WTC11 (cell line): ENCODE data around the gene NFATC1. TPM values are rescaled to one million over a fixed set of nuclear protein-coding genes. Genes with fewer than 3 reads are reported as not detected.

Experiments used
- ATAC-seq: fragments of 200-7000 bp; cut with Tn5 transposase; 2 replicates; pipeline ENCODE4 v1.10.0; 2021; ENCODE audit warnings: mild to moderate bottlenecking, moderate library complexity
- CTCF ChIA-PET: fragments of 300-600 bp; sonication (Branson Sonifier 250); formaldehyde crosslinking; loops from one replicate; lab custom pipeline; 2021; ENCODE audit warnings: antibody characterized with exemption; lab: Charles Lee
- POLR2A ChIA-PET: fragments of 350-600 bp; sonication (Branson Sonifier 250); formaldehyde crosslinking; loops from one replicate; lab custom pipeline; 2021; ENCODE audit warnings: antibody characterized with exemption; lab: Charles Lee
- DNase-seq: peaks from one replicate; pipeline ENCODE4 v3.0.0; 2021; ENCODE audit warnings: low spot score
- H3K27ac Mint-ChIP-seq: 2 replicates; pipeline ENCODE4 v1.8.0; 2021; ENCODE audit warnings: mixed read lengths
- H3K27me3 Mint-ChIP-seq: 2 replicates; pipeline ENCODE4 v1.8.0; 2021; ENCODE audit warnings: low read depth, mild to moderate bottlenecking, moderate library complexity, mixed read lengths
- H3K36me3 Mint-ChIP-seq: 2 replicates; pipeline ENCODE4 v1.8.0; 2021; ENCODE audit warnings: mixed read lengths
- H3K4me1 Mint-ChIP-seq: 2 replicates; pipeline ENCODE4 v1.8.0; 2022; ENCODE audit warnings: mixed read lengths
- H3K4me3 Mint-ChIP-seq: 2 replicates; pipeline ENCODE4 v1.8.0; 2021; ENCODE audit warnings: mild to moderate bottlenecking, moderate library complexity, mixed read lengths
- H3K9me3 Mint-ChIP-seq: 2 replicates; pipeline ENCODE4 v1.8.0; 2021; ENCODE audit warnings: mixed read lengths
- CREM ChIP-seq: sonication (generic); formaldehyde crosslinking; IDR thresholded peaks from 2 replicates; pipeline ENCODE4 v1.8.1; 2022; ENCODE audit warnings: mild to moderate bottlenecking, missing genetic modification reagents, moderate library complexity
- ELF4 ChIP-seq: sonication (generic); formaldehyde crosslinking; IDR thresholded peaks from 2 replicates; pipeline ENCODE4 v1.8.1; 2022; ENCODE audit warnings: low read depth, mild to moderate bottlenecking, moderate library complexity, missing genetic modification reagents
- ESRRA ChIP-seq: sonication (generic); formaldehyde crosslinking; IDR thresholded peaks from 2 replicates; pipeline ENCODE4 v1.8.1; 2022; ENCODE audit warnings: mild to moderate bottlenecking, missing genetic modification reagents, borderline replicate concordance
- ETV6 ChIP-seq: sonication (generic); formaldehyde crosslinking; IDR thresholded peaks from 2 replicates; pipeline ENCODE4 v1.8.1; 2022; ENCODE audit warnings: mild to moderate bottlenecking, missing genetic modification reagents
- FOXJ3 ChIP-seq: sonication (generic); formaldehyde crosslinking; IDR thresholded peaks from 2 replicates; pipeline ENCODE4 v1.9.0; 2021; ENCODE audit warnings: missing genetic modification reagents, mild to moderate bottlenecking, borderline replicate concordance
- FOXK1 ChIP-seq: sonication (generic); formaldehyde crosslinking; IDR thresholded peaks from 2 replicates; pipeline ENCODE4 v1.8.0; 2022; ENCODE audit warnings: mild to moderate bottlenecking, moderate library complexity, missing genetic modification reagents
- FOXP1 ChIP-seq: sonication (generic); formaldehyde crosslinking; IDR thresholded peaks from 2 replicates; pipeline ENCODE4 v1.8.0; 2022; ENCODE audit warnings: missing genetic modification reagents, mild to moderate bottlenecking, moderate library complexity, borderline replicate concordance
- GRHL2 ChIP-seq: fragments of 250-450 bp; sonication (Bioruptor Pico); IDR thresholded peaks from 2 replicates; pipeline ENCODE4 v1.8.0; 2022; ENCODE audit warnings: mild to moderate bottlenecking, moderate library complexity; ENCODE audit not compliant: insufficient replicate concordance, severe bottlenecking
- GTF2I ChIP-seq: fragments of 250-450 bp; sonication (Bioruptor Pico); conservative IDR thresholded peaks from 2 replicates; pipeline ENCODE4 v1.4.0; 2021; ENCODE audit warnings: mild to moderate bottlenecking
- HMGA2 ChIP-seq: fragments of 250-450 bp; sonication (Bioruptor Pico); IDR thresholded peaks from 2 replicates; pipeline ENCODE4 v1.4.0; 2021; ENCODE audit warnings: mild to moderate bottlenecking, moderate library complexity
- JAZF1 ChIP-seq: fragments of 250-450 bp; sonication (Bioruptor Pico); IDR thresholded peaks from 2 replicates; pipeline ENCODE4 v1.9.0; 2021; ENCODE audit warnings: moderate library complexity, mild to moderate bottlenecking, inconsistent platforms
- NFYB ChIP-seq: sonication (generic); formaldehyde crosslinking; conservative IDR thresholded peaks from 2 replicates; pipeline ENCODE4 v1.8.0; 2022; ENCODE audit warnings: low read depth, missing genetic modification reagents
- NR1H2 ChIP-seq: sonication (generic); formaldehyde crosslinking; IDR thresholded peaks from 2 replicates; pipeline ENCODE4 v1.9.0; 2021; ENCODE audit warnings: mild to moderate bottlenecking, moderate library complexity, missing genetic modification reagents
- RELA ChIP-seq: sonication (generic); formaldehyde crosslinking; IDR thresholded peaks from 2 replicates; pipeline ENCODE4 v1.8.1; 2022; ENCODE audit warnings: missing genetic modification reagents, mild to moderate bottlenecking, borderline replicate concordance
- TEAD1 ChIP-seq: sonication (generic); formaldehyde crosslinking; IDR thresholded peaks from 2 replicates; pipeline ENCODE4 v1.8.0; 2022; ENCODE audit warnings: mild to moderate bottlenecking, missing genetic modification reagents
- total RNA-seq: library from RNA; stranded (reverse); gene quantifications from 3 replicates; pipeline ENCODE4 v1.2.3, GENCODE V29; 2021
- TF ChIP-seq, protein P1 (sequence below): sonication (generic); formaldehyde crosslinking; IDR thresholded peaks from 2 replicates; pipeline ENCODE4 v1.8.1; 2023; ENCODE audit warnings: mild to moderate bottlenecking, missing genetic modification reagents, moderate library complexity
- TF ChIP-seq, protein P2 (sequence below): fragments of 250-450 bp; sonication (Bioruptor Pico); IDR thresholded peaks from 2 replicates; pipeline ENCODE4 v1.9.0; 2021; ENCODE audit warnings: mild to moderate bottlenecking
- TF ChIP-seq, protein P3 (sequence below): fragments of 250-450 bp; sonication (Bioruptor Pico); IDR thresholded peaks from 2 replicates; pipeline ENCODE4 v1.8.0; 2021; ENCODE audit warnings: mild to moderate bottlenecking
- TF ChIP-seq, protein P4 (sequence below): sonication (generic); formaldehyde crosslinking; IDR thresholded peaks from 2 replicates; pipeline ENCODE4 v1.8.0; 2022; ENCODE audit warnings: mild to moderate bottlenecking, missing genetic modification reagents
- TF ChIP-seq, protein P5 (sequence below): sonication (generic); formaldehyde crosslinking; IDR thresholded peaks from 2 replicates; pipeline ENCODE4 v1.8.0; 2023; ENCODE audit warnings: mild to moderate bottlenecking, missing genetic modification reagents
- TF ChIP-seq, protein P6 (sequence below): sonication (generic); formaldehyde crosslinking; IDR thresholded peaks from 2 replicates; pipeline ENCODE4 v1.8.1; 2023; ENCODE audit warnings: mild to moderate bottlenecking, missing genetic modification reagents, borderline replicate concordance

The NFATC1 gene
- total RNA-seq, 1 experiment from 2014 or later = 20.2 TPM

DNA sequence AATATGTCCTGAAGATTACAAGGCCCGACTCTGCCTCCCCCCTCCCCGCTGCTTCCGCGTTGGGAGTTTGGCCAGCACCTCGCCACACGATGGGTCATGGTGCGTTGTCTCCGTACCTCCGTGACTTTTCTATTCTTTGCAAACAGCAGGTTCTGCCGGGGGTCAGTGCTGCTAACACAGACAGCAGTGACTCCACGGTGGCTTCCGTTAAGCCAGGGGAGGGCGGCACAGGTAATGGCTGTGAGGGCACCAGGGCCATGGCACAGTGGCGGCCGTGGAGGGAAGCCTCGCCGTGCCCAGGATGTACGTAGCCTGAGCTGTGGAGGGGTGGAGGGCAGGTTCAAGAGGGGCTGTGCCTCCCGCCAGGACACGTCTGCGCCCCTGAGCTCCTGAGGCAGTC lies 115.5 kb downstream of the NFATC1 start (continued):
- no peak for TF ChIP-seq ETV6 (CRISPR knock-in tag)
- TF ChIP-seq RELA = no peak

DNA sequence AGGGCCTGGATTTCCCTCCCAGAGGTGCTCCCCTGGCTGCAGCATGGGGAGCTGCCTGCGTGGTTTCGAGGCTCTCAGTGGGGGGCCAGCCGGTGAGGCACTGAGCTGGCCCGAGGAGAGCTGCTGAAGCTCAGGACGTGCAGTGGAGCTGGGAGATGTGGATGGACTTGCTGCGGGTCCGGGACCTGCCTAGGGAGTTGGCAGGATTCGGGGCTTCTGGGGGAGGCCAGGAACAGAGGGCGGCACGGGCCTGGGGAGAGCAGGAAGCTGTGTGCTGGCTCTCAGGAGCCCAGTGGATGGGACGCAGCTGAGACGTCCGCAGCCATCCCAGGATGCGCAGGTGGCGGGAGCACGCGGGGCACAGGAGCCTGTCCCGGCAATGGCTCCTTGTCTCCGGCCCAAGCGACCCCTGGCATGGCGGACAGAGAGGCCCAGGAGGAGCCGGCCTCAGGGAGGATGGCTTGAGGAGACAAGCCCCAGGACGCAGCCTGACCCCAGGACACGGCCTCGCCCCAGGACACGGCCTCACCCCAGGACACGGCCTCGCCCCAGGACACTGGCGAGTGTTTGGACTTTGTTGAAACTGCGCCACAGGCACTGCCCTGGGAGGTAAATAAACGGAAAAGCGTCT lies 116.1 kb downstream of the NFATC1 start:
- no peak overlapping the region for H3K4me3 Mint-ChIP-seq
- CTCF ChIA-PET = interaction anchor here (1.0 to 1.1 kb wide), 2 partner anchors 12 to 133 kb away, joined by 3 read pairs; no protein-coding TSS in a partner anchor
- no peak for ATAC-seq
- H3K27ac Mint-ChIP-seq = no peak overlapping the region
- peaks cover 14% of the 10 kb centered on the region for H3K4me1 Mint-ChIP-seq
- no peaks in the 10 kb centered on the region for H3K36me3 Mint-ChIP-seq
- H3K9me3 Mint-ChIP-seq = no peaks in the 10 kb centered on the region
- TF ChIP-seq FOXP1 (CRISPR knock-in tag) (no peak), JAZF1 (CRISPR knock-in tag) (no peak), FOXJ3 (CRISPR knock-in tag) (no peak), GTF2I (CRISPR knock-in tag) (no peak), FOXK1 (CRISPR knock-in tag) (no peak), TEAD1 (CRISPR knock-in tag) (no peak), GRHL2 (CRISPR knock-in tag) (no peak), ESRRA (CRISPR knock-in tag) (no peak), NFYB (no peak), ELF4 (no peak), HMGA2 (CRISPR knock-in tag) (no peak), ETV6 (CRISPR knock-in tag) (no peak), CREM (CRISPR knock-in tag) (no peak), NR1H2 (CRISPR knock-in tag) (no peak)
- TF ChIP-seq, protein P1, sequence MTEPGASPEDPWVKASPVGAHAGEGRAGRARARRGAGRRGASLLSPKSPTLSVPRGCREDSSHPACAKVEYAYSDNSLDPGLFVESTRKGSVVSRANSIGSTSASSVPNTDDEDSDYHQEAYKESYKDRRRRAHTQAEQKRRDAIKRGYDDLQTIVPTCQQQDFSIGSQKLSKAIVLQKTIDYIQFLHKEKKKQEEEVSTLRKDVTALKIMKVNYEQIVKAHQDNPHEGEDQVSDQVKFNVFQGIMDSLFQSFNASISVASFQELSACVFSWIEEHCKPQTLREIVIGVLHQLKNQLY (CRISPR knock-in tag) = no peak
- TF ChIP-seq, protein P2, sequence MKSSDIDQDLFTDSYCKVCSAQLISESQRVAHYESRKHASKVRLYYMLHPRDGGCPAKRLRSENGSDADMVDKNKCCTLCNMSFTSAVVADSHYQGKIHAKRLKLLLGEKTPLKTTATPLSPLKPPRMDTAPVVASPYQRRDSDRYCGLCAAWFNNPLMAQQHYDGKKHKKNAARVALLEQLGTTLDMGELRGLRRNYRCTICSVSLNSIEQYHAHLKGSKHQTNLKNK (CRISPR knock-in tag) = no peak
- TF ChIP-seq, protein P3, sequence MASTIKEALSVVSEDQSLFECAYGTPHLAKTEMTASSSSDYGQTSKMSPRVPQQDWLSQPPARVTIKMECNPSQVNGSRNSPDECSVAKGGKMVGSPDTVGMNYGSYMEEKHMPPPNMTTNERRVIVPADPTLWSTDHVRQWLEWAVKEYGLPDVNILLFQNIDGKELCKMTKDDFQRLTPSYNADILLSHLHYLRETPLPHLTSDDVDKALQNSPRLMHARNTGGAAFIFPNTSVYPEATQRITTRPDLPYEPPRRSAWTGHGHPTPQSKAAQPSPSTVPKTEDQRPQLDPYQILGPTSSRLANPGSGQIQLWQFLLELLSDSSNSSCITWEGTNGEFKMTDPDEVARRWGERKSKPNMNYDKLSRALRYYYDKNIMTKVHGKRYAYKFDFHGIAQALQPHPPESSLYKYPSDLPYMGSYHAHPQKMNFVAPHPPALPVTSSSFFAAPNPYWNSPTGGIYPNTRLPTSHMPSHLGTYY (CRISPR knock-in tag) = no peak
- TF ChIP-seq, protein P4, sequence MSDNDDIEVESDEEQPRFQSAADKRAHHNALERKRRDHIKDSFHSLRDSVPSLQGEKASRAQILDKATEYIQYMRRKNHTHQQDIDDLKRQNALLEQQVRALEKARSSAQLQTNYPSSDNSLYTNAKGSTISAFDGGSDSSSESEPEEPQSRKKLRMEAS (CRISPR knock-in tag) = no peak
- TF ChIP-seq, protein P5, sequence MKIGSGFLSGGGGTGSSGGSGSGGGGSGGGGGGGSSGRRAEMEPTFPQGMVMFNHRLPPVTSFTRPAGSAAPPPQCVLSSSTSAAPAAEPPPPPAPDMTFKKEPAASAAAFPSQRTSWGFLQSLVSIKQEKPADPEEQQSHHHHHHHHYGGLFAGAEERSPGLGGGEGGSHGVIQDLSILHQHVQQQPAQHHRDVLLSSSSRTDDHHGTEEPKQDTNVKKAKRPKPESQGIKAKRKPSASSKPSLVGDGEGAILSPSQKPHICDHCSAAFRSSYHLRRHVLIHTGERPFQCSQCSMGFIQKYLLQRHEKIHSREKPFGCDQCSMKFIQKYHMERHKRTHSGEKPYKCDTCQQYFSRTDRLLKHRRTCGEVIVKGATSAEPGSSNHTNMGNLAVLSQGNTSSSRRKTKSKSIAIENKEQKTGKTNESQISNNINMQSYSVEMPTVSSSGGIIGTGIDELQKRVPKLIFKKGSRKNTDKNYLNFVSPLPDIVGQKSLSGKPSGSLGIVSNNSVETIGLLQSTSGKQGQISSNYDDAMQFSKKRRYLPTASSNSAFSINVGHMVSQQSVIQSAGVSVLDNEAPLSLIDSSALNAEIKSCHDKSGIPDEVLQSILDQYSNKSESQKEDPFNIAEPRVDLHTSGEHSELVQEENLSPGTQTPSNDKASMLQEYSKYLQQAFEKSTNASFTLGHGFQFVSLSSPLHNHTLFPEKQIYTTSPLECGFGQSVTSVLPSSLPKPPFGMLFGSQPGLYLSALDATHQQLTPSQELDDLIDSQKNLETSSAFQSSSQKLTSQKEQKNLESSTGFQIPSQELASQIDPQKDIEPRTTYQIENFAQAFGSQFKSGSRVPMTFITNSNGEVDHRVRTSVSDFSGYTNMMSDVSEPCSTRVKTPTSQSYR (CRISPR knock-in tag) = no peak
- TF ChIP-seq, protein P6, sequence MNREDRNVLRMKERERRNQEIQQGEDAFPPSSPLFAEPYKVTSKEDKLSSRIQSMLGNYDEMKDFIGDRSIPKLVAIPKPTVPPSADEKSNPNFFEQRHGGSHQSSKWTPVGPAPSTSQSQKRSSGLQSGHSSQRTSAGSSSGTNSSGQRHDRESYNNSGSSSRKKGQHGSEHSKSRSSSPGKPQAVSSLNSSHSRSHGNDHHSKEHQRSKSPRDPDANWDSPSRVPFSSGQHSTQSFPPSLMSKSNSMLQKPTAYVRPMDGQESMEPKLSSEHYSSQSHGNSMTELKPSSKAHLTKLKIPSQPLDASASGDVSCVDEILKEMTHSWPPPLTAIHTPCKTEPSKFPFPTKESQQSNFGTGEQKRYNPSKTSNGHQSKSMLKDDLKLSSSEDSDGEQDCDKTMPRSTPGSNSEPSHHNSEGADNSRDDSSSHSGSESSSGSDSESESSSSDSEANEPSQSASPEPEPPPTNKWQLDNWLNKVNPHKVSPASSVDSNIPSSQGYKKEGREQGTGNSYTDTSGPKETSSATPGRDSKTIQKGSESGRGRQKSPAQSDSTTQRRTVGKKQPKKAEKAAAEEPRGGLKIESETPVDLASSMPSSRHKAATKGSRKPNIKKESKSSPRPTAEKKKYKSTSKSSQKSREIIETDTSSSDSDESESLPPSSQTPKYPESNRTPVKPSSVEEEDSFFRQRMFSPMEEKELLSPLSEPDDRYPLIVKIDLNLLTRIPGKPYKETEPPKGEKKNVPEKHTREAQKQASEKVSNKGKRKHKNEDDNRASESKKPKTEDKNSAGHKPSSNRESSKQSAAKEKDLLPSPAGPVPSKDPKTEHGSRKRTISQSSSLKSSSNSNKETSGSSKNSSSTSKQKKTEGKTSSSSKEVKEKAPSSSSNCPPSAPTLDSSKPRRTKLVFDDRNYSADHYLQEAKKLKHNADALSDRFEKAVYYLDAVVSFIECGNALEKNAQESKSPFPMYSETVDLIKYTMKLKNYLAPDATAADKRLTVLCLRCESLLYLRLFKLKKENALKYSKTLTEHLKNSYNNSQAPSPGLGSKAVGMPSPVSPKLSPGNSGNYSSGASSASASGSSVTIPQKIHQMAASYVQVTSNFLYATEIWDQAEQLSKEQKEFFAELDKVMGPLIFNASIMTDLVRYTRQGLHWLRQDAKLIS = no peak
- TF ChIP-seq, all 79 proteins: peak for 0
- peaks cover 16% of the 10 kb centered on the region for H3K27me3 Mint-ChIP-seq
- POLR2A ChIA-PET = no interaction called here
- DNase-seq = no peak
